HCT116 (cell line): Measurements from ENCODE around the gene SHISA7. TPM values are rescaled to one million over a fixed set of nuclear protein-coding genes. Genes with fewer than 3 reads are reported as not detected.

Experiments used
- ATAC-seq: fragments of 200-7000 bp; cut with Tn5 transposase; 2 replicates; pipeline ENCODE4 v1.9.1; 2020; ENCODE audit warnings: mild to moderate bottlenecking, moderate library complexity
- BruUV-seq: library from RNA; stranded (reverse); fragments of 400-500 nt; replicated peaks from 2 replicates; lab custom pipeline; 2021; lab: Mats Ljungman, UMichigan
- CTCF ChIA-PET: fragments of 300-600 bp; sonication (Branson Sonifier 250); formaldehyde crosslinking; loops from one replicate; lab custom pipeline; 2021; ENCODE audit warnings: antibody characterized with exemption; lab: Charles Lee
- POLR2A ChIA-PET: fragments of 300-600, 350-600 bp; sonication (Branson Sonifier 250); formaldehyde crosslinking; loops from one replicate; lab custom pipeline; 2021; ENCODE audit warnings: antibody characterized with exemption; lab: Charles Lee
- RAD21 ChIA-PET, 2 experiments: fragments of 300-600 bp; sonication (Branson Sonifier 250); formaldehyde crosslinking; loops; one replicate each; lab custom pipeline; 2023; ENCODE audit warnings: low total read pairs in 2 of 2; ENCODE audit not compliant: uncharacterized antibody in 2 of 2, unreplicated experiment in 2 of 2, low non-redundant PET in 1 of 2; lab: Charles Lee
- DNase-seq: peaks from one replicate; pipeline ENCODE4 v3.0.0-alpha.2; 2010; ENCODE audit warnings: low read depth, low spot score
- H2AFZ ChIP-seq: fragments of 200-600 bp; shearing (Covaris generic), sonication (generic); 2 replicates; pipeline ENCODE4 v1.6.1; 2017; ENCODE audit warnings: low read depth, mixed run types, mixed read lengths, antibody characterized with exemption, low read length; ENCODE audit not compliant: poor library complexity, severe bottlenecking
- H3K27ac ChIP-seq: 2 replicates; pipeline ENCODE4 v1.5.1; 2012; ENCODE audit warnings: low read depth, low read length
- H3K27me3 ChIP-seq: fragments of 200-600 bp; sonication (generic); 2 replicates; pipeline ENCODE4 v1.6.1; 2016; ENCODE audit warnings: mixed run types, low read length, mixed read lengths; ENCODE audit not compliant: insufficient read depth
- H3K36me3 ChIP-seq, 2 experiments: fragments of 200-500 bp in 1 of 2; fragments of 200-600 bp in 1 of 2; sonication (Bioruptor generic) in 1 of 2; sonication (generic) in 1 of 2; 2 replicates each; pipeline versions ENCODE4 v1.5.1 to v1.6.1; 2014 to 2016; ENCODE audit warnings: low read length in 2 of 2, inconsistent platforms in 1 of 2, mixed read lengths in 1 of 2, mixed run types in 1 of 2; ENCODE audit not compliant: insufficient read depth in 2 of 2, control insufficient read depth in 1 of 2
- H3K4me1 ChIP-seq, 2 experiments: fragments of 200-600 bp in 1 of 2; sonication (generic) in 1 of 2; 2 replicates each; pipeline versions ENCODE4 v1.5.1 to v1.6.1; 2012 to 2017; ENCODE audit warnings: low read length in 2 of 2, inconsistent platforms in 1 of 2, mild to moderate bottlenecking in 1 of 2, mixed read lengths in 1 of 2, mixed run types in 1 of 2, moderate library complexity in 1 of 2; ENCODE audit not compliant: insufficient read depth in 2 of 2, control insufficient read depth in 1 of 2
- H3K4me2 ChIP-seq: fragments of 200-600 bp; sonication (generic); 2 replicates; pipeline ENCODE4 v1.6.1; 2017; ENCODE audit warnings: mixed run types, low read length, mixed read lengths
- H3K4me3 ChIP-seq, 2 experiments: fragments of 200-600 bp in 1 of 2; sonication (generic) in 1 of 2; replicated peaks in 1 of 2; 2 replicates each; pipeline ENCODE4 v1.5.1; 2011 to 2016; ENCODE audit warnings: low read length in 2 of 2, control low read depth in 1 of 2, low read depth in 1 of 2, mild to moderate bottlenecking in 1 of 2, mixed read lengths in 1 of 2, mixed run types in 1 of 2
- H3K79me2 ChIP-seq: fragments of 200-600 bp; sonication (generic); 2 replicates; pipeline ENCODE4 v1.6.1; 2017; ENCODE audit warnings: mild to moderate bottlenecking, mixed run types, low read length, moderate library complexity, mixed read lengths; ENCODE audit not compliant: insufficient read depth
- H3K9ac ChIP-seq: fragments of 200-600 bp; sonication (generic); 2 replicates; pipeline ENCODE4 v1.6.1; 2016; ENCODE audit warnings: low read length, mixed read lengths
- H3K9me2 ChIP-seq: fragments of 200-600 bp; sonication (generic), shearing (Covaris generic); 2 replicates; pipeline ENCODE4 v1.6.1; 2017; ENCODE audit warnings: mixed run types, mild to moderate bottlenecking, moderate library complexity; ENCODE audit not compliant: insufficient read depth
- H3K9me3 ChIP-seq, 2 experiments: fragments of 200-500 bp in 1 of 2; fragments of 200-600 bp in 1 of 2; sonication (Bioruptor generic) in 1 of 2; sonication (generic) in 1 of 2; 2 replicates each; pipeline ENCODE4 v1.6.1; 2014 to 2017; ENCODE audit warnings: low read length in 2 of 2, mixed read lengths in 2 of 2, inconsistent platforms in 1 of 2, low read depth in 1 of 2, mild to moderate bottlenecking in 1 of 2, mixed run types in 1 of 2, moderate library complexity in 1 of 2; ENCODE audit not compliant: control insufficient read depth in 1 of 2, insufficient read depth in 1 of 2
- H4K20me1 ChIP-seq: fragments of 200-600 bp; sonication (generic), shearing (Covaris generic); 2 replicates; pipeline ENCODE4 v1.6.1; 2017; ENCODE audit warnings: mixed run types, mild to moderate bottlenecking, moderate library complexity; ENCODE audit not compliant: insufficient read depth
- CBX3 ChIP-seq: IDR thresholded peaks from 2 replicates; pipeline ENCODE4 v1.6.1; 2012; ENCODE audit warnings: low read depth
- CEBPB ChIP-seq: IDR thresholded peaks from 2 replicates; pipeline ENCODE4 v1.6.1; 2012; ENCODE audit warnings: low read depth
- EGR1 ChIP-seq: IDR thresholded peaks from 2 replicates; pipeline ENCODE4 v1.6.1; 2012; ENCODE audit warnings: low read depth
- EZH2phosphoT487 ChIP-seq: fragments of 200-600 bp; IDR thresholded peaks from 2 replicates; pipeline ENCODE4 v1.6.1; 2018; ENCODE audit warnings: antibody characterized with exemption, borderline replicate concordance
- FOSL1 ChIP-seq: IDR thresholded peaks from 2 replicates; pipeline ENCODE4 v1.6.1; 2012; ENCODE audit warnings: low read depth
- JUND ChIP-seq: IDR thresholded peaks from 2 replicates; pipeline ENCODE4 v1.6.1; 2012
- POLR2A ChIP-seq: IDR thresholded peaks from 2 replicates; pipeline ENCODE4 v1.7.0; 2011; ENCODE audit warnings: borderline replicate concordance; ENCODE audit not compliant: insufficient read depth, insufficient read length; ENCODE audit errors: extremely low read depth
- POLR2AphosphoS5 ChIP-seq: IDR thresholded peaks from 2 replicates; pipeline ENCODE4 v1.6.1; 2011; ENCODE audit warnings: mild to moderate bottlenecking, low read depth, low read length, moderate library complexity
- RAD21 ChIP-seq: IDR thresholded peaks from 2 replicates; pipeline ENCODE4 v1.6.1; 2012; ENCODE audit warnings: low read depth, mild to moderate bottlenecking
- SP1 ChIP-seq: IDR thresholded peaks from 2 replicates; pipeline ENCODE4 v1.6.1; 2012; ENCODE audit warnings: low read depth
- SRF ChIP-seq: IDR thresholded peaks from 2 replicates; pipeline ENCODE4 v1.6.1; 2012; ENCODE audit warnings: low read depth
- YY1 ChIP-seq: IDR thresholded peaks from 2 replicates; pipeline ENCODE4 v1.6.1; 2011; ENCODE audit warnings: low read length, low read depth, moderate library complexity, mild to moderate bottlenecking; ENCODE audit not compliant: insufficient replicate concordance; ENCODE audit errors: extremely low read depth
- ZNF274 ChIP-seq: fragments of 200-500 bp; sonication (Bioruptor generic); IDR thresholded peaks from 2 replicates; pipeline ENCODE4 v1.6.1; 2014; ENCODE audit warnings: mild to moderate bottlenecking, low read depth, low read length, inconsistent platforms
- intact Hi-C: fragments of 100-400 bp; cut with micrococcal nuclease; formaldehyde crosslinking; loops from 2 replicates; pipeline ENCODE4 v1.10.0; 2022
- total RNA-seq: library from RNA; stranded (reverse); gene quantifications from one replicate; pipeline ENCODE4 v1.2.1, GENCODE V29; 2021; ENCODE audit not compliant: unreplicated experiment
- TF ChIP-seq, protein P1 (sequence below): IDR thresholded peaks from 2 replicates; pipeline ENCODE4 v1.6.1; 2012; ENCODE audit warnings: low read depth
- TF ChIP-seq, protein P2 (sequence below), 3 experiments: fragments of 200-600 bp in 1 of 3; sonication (generic) in 1 of 3; IDR thresholded peaks in 2 of 3; conservative IDR thresholded peaks in 1 of 3; 2 replicates each; pipeline ENCODE4 v1.5.1; 2012 to 2017; ENCODE audit warnings: low read depth in 2 of 3, low read length in 2 of 3, antibody characterized with exemption in 1 of 3, borderline replicate concordance in 1 of 3, control low read depth in 1 of 3, mild to moderate bottlenecking in 1 of 3, mixed read lengths in 1 of 3, mixed run types in 1 of 3, moderate library complexity in 1 of 3; ENCODE audit not compliant: insufficient read depth in 1 of 3
- TF ChIP-seq, protein P3 (sequence below): IDR thresholded peaks from 2 replicates; pipeline ENCODE4 v1.6.1; 2012

SHISA7 gene
- total RNA-seq, 1 experiment from 2014 or later: not detected

DNA sequence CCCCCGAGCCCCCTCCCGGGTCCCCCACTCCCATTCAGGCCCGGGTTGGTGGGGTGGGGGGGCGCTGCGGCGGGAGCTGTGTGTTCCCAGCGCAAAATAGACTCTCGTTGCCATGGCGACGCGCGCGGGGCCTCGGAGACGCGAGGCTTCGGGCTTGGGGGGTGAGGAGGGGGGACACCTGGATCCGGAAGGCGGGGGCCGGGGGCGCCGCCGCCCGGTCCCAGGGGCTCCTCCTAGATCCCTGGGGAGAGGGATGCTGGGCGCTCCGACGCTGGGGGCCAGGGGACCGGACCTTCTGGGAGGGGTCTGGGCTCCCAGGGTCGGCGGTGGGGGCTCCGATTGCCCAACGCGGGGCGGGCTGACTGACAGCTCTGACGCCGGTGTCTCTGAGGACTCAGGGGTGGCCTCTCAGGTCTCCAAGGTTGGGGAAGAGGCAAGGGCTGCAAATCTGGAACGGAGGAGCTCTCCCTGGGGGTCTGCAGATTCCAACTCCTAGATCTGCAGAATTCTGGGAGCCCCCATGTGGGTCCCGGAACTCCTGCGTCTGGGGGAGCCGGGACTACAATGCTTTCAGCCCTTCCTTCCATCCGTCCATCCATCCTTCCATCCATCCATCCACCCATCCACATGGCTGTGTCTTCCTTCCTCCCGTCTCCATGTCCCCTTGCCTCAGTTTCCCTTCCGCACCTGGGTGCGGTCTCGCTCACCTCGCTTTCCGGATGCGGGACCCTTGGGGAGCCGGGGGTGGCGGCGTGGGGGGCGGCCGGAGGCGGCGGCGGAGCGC lies 9.1 kb upstream of the SHISA7 start:
- no peak for DNase-seq
- no peak overlapping the region for H3K27ac ChIP-seq
- no peak overlapping the region for H3K4me3 ChIP-seq
- peaks cover 0 to 5% of the 10 kb centered on the region in 2 experiments; a peak in 2 of 4 replicates for H3K4me1 ChIP-seq
- no peaks in the 10 kb centered on the region for H4K20me1 ChIP-seq
- ChIA-PET POLR2A (interaction anchor here (1.4 kb wide), 1 partner anchor 45 kb away, joined by 5 read pairs; the partner anchor contains the start of gene UBE2S), CTCF (no interaction called here)
- no peak overlapping the region for H3K9ac ChIP-seq
- H2AFZ ChIP-seq: no peak overlapping the region
- H3K36me3 ChIP-seq: no peaks in the 10 kb centered on the region; a peak in 1 of 4 replicates
- H3K9me3 ChIP-seq: no peaks in the 10 kb centered on the region
- H3K4me2 ChIP-seq: no peak overlapping the region
- TF ChIP-seq POLR2AphosphoS5: no peak
- no peak for TF ChIP-seq RAD21
- TF ChIP-seq ZNF274: no peak
- TF ChIP-seq, protein P1, sequence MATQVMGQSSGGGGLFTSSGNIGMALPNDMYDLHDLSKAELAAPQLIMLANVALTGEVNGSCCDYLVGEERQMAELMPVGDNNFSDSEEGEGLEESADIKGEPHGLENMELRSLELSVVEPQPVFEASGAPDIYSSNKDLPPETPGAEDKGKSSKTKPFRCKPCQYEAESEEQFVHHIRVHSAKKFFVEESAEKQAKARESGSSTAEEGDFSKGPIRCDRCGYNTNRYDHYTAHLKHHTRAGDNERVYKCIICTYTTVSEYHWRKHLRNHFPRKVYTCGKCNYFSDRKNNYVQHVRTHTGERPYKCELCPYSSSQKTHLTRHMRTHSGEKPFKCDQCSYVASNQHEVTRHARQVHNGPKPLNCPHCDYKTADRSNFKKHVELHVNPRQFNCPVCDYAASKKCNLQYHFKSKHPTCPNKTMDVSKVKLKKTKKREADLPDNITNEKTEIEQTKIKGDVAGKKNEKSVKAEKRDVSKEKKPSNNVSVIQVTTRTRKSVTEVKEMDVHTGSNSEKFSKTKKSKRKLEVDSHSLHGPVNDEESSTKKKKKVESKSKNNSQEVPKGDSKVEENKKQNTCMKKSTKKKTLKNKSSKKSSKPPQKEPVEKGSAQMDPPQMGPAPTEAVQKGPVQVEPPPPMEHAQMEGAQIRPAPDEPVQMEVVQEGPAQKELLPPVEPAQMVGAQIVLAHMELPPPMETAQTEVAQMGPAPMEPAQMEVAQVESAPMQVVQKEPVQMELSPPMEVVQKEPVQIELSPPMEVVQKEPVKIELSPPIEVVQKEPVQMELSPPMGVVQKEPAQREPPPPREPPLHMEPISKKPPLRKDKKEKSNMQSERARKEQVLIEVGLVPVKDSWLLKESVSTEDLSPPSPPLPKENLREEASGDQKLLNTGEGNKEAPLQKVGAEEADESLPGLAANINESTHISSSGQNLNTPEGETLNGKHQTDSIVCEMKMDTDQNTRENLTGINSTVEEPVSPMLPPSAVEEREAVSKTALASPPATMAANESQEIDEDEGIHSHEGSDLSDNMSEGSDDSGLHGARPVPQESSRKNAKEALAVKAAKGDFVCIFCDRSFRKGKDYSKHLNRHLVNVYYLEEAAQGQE: no peak
- TF ChIP-seq CBX3: no peak
- no peak for TF ChIP-seq CEBPB
- no peak for TF ChIP-seq SP1
- TF ChIP-seq, protein P2, sequence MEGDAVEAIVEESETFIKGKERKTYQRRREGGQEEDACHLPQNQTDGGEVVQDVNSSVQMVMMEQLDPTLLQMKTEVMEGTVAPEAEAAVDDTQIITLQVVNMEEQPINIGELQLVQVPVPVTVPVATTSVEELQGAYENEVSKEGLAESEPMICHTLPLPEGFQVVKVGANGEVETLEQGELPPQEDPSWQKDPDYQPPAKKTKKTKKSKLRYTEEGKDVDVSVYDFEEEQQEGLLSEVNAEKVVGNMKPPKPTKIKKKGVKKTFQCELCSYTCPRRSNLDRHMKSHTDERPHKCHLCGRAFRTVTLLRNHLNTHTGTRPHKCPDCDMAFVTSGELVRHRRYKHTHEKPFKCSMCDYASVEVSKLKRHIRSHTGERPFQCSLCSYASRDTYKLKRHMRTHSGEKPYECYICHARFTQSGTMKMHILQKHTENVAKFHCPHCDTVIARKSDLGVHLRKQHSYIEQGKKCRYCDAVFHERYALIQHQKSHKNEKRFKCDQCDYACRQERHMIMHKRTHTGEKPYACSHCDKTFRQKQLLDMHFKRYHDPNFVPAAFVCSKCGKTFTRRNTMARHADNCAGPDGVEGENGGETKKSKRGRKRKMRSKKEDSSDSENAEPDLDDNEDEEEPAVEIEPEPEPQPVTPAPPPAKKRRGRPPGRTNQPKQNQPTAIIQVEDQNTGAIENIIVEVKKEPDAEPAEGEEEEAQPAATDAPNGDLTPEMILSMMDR (IDR thresholded peaks at IDR 0.05 in 2 of 3, conservative IDR thresholded peaks at IDR 0.05 in 1 of 3; ENCODE audit: borderline replicate concordance in 1 of 3, insufficient read depth in 1 of 3, low read depth in 2 of 3, low read length in 2 of 3): no peak
- no peak for TF ChIP-seq POLR2A
- TF ChIP-seq SRF: no peak
- no peak for TF ChIP-seq YY1
- TF ChIP-seq JUND: no peak
- TF ChIP-seq, protein P3, sequence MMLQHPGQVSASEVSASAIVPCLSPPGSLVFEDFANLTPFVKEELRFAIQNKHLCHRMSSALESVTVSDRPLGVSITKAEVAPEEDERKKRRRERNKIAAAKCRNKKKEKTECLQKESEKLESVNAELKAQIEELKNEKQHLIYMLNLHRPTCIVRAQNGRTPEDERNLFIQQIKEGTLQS: no peak
- TF ChIP-seq FOSL1: no peak
- TF ChIP-seq EGR1: no peak
- no peak for TF ChIP-seq EZH2phosphoT487
- TF ChIP-seq, all 23 proteins: peak for 0
- Histone ChIP-seq H3K79me2 (no peaks in the 10 kb centered on the region), H3K27me3 (no peaks in the 10 kb centered on the region), H3K9me2 (no peaks in the 10 kb centered on the region)
- intact Hi-C loops: no loop called here
- BruUV-seq: no TSS peak
- RAD21 ChIA-PET: no interaction called here
- ATAC-seq: no peak
